Measurements from ENCODE around the gene ADARB1.

ADARB1 gene

GRCh38 chr21:45074818-45075595, 627 bp downstream of the ADARB1 start:
- no peak for DNase-seq (ENCODE audit: low read depth, low spot score)

GRCh38 chr21:45075596-45076244, 1.3 kb downstream of the ADARB1 start:
- no peak for DNase-seq (ENCODE audit: low read depth, low spot score)

DNA sequence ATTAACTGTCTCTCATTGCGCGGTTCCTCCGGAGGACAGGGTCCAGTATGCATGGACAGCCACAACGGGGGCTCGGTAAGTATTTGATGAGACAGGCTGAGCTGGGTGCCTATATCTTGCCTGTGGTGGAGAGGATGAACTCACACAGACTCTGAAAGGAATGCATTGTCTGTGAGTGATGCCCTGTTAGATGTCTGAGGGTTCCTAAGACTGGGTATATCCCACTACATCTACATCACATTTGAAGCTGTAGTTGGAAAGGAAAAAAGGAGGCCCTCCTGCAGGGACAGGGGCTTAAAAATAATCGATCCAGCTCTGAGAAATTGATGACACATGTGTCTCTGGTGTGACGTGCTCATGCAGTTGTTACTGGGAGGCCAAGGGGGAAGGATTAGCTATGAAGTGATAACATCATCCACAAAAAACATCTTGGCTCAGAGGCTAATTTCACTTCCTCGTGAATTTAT, 1.9 kb downstream of the ADARB1 start:
- no peak for DNase-seq (ENCODE audit: low read depth, low spot score)

GRCh38 chr21:45078371-45078770, 4.0 kb downstream of the ADARB1 start:
- no peak for DNase-seq (ENCODE audit: low read depth, low spot score)

- no peak for DNase-seq (ENCODE audit: low read depth, low spot score)
Observed at GRCh38 chr21:45078877-45079281, 4.5 kb downstream of the ADARB1 start.

GRCh38 chr21:45079351-45079750, 5.0 kb downstream of the ADARB1 start:
- DNase-seq (ENCODE audit: low read depth, low spot score): no peak

GRCh38 chr21:45080232-45080631, 5.9 kb downstream of the ADARB1 start:
- no peak for DNase-seq (ENCODE audit: low read depth, low spot score)

DNA sequence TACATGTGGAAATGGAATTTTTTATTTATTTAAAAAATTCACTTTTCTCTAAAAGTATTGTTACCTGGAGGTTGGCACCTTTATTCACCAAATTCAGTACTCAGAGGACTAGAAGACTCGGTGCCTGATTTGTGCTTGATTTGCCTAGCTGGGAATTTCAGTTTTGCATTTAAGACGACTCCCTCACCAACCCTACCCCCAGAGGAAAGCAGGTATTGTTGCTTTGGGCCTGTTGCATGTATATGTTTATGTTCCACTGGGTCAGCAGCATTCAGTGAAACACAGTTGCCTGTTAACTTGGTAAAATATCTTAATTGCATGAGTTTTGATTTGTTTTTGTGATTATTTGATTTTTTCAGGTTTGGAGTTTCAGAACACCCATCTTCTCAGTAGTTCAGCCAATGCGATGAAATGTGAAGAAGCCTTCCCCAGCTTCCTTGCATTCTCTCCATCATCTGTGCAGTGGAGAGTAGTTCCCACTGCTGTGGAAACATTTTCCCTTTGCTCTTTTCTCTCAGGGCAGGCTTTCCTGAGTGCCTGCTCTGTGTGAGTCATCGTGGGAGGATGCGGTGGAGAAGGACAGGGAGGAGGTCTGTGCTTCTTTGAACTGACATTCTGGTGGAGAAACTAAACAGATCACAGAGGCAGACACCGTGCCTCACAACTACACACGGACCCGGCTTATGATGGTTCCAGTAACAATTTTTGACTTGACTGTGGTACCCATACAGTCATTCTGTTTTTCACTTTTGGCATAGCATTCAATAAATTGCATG, 6.4 kb downstream of the ADARB1 start:
- no peak for DNase-seq (ENCODE audit: low read depth, low spot score)

GRCh38 chr21:45081636-45082035, 7.3 kb downstream of the ADARB1 start:
- no peak for DNase-seq (ENCODE audit: low read depth, low spot score)

- no peak for DNase-seq (ENCODE audit: low read depth, low spot score)
Observed at GRCh38 chr21:45082736-45083135, 8.4 kb downstream of the ADARB1 start.

- DNase-seq (ENCODE audit: low read depth, low spot score): no peak
Observed at GRCh38 chr21:45084121-45084520, 9.7 kb downstream of the ADARB1 start.

DNA sequence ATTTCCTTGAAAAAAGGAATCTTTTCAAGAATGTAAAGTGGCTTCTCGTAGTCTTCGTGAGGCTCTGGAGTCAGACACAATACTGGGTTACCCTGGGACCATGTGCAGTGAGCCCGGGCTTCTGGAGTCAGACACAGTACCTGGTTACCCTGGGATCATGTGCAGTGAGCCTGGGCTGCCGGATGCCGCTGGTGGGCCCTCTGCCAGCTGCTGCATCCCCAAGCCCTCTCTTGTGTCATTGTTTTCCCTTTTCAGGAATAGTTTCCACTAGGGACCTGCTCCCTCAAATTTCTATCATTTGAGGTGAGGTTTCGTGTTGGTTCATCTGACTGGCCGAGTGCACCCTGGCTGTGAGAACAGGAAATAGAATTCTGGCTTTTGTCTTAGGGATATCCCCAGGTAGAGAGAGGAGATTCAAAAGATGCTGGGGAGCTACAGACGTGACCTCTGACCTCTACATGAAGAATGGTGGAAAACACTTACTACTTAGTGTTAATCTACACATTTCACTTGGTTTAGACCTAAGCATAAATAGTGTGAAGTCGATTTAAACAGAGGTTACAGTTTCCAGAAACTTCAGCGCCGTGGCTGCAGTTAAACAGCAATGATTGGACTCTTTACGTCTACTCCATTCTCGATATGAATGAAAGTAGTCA, 10.6 kb downstream of the ADARB1 start:
- no peak for DNase-seq (ENCODE audit: low read depth, low spot score)

- no peak for DNase-seq (ENCODE audit: low read depth, low spot score)
Observed at GRCh38 chr21:45085700-45086099, 11.3 kb downstream of the ADARB1 start.

DNA sequence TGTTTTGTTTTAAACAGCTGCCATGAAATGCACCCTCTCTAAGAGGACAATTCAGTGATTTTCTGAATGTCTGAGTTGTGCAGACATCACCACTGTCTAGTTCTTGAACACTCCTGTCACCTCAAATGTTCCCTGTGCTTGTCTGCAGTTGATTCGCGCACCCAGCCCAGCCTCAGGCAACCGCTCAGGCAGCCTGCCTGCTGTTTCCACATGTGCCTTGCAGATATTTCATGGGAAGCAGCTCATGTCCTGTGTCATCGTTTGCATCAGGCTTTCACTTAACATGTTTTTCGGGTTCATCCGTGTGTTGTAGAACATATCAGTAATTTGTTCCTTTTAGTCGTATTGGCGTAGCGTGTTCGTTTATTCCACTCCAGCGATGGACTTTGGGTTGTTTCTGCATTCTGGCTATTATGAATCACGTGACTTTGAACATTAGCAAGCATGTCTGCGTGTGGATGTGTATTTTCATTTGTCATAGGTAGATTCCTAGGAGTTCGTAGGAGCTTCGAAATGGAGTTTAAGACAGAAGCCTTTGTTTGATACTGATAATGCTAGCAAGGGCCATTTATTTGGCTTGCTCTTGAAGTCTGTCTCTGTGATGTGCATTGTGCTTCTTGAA, 12.1 kb downstream of the ADARB1 start:
- DNase-seq (ENCODE audit: low read depth, low spot score): no peak

DNA sequence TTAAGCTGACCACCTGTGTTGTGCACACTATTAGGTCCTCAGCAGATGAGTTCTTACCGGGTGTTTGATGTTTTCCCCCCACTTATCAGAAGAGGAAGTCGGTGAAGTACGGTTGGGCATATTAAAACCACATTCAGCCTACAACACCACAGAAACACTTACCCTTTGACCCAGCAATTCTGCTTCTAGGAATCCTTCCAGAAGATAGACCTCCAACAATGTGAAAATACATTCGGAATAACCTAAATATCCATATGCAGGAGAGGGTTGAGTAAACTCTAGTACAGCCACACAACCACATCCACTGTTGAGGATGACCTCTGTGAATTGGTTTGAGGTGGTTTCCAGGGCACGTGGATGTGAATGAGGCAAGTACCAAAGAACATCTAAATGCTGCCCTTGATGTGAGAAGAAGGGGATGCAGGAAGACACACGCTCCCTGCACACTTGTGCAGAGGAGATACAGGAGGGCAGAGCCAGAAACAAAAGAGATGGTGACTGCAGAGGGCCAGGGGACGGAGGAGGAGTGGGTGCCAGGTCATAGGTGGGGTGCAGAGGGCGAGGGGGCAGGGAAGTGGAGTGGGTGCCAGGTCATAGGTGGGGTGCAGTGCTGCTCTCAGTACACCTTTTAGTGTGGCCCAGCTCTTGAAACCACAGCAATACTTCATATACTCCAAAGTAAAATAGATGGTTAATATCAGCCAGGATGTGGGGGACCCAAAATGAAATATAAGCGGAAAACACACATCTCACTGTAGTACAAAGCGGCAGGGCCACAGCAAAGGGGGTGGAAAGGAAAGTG, 12.8 kb downstream of the ADARB1 start:
- no peak for DNase-seq (ENCODE audit: low read depth, low spot score)

DNA sequence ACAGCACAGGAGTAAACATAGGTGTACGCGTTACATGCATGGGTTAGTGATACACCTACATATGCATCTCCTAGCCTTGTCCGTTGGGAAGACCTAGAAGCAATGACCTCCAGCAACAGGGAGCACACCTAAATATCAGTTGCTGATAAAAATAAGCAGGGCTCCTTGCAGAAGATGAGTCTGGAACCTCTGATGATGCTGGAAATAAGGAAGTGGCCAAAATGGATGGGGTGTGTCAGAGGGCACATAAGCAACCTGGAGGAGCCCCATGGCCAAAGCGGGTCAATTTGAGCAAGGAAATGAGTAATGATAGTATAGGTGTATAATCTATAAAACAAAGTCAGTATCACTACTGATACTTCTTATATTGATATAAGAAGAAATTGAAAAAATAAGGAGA, 13.7 kb downstream of the ADARB1 start:
- DNase-seq (ENCODE audit: low read depth, low spot score): no peak

- DNase-seq (ENCODE audit: low read depth, low spot score): no peak
Observed at GRCh38 chr21:45088729-45089128, 14.3 kb downstream of the ADARB1 start.

GRCh38 chr21:45089964-45090363, 15.6 kb downstream of the ADARB1 start:
- no peak for DNase-seq (ENCODE audit: low read depth, low spot score)

DNA sequence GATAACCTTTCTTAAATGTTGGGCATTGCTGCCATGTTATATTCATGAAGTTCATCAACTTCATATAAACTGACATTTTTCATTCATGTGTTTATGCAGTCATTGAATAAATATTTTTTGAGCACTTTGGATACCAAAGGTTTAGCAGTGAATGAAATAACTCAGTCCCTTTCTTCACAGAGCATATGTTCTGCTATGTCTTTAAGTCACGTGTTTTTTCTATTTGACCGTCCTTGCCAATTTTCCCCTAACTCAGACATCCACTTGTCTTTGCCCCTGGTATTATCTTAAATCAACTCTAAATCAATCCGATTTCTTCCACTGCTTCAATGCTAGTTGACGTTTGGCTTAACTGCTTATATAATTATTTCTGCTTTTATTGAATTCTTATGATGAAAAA, 16.6 kb downstream of the ADARB1 start:
- DNase-seq (ENCODE audit: low read depth, low spot score): no peak

GRCh38 chr21:45091550-45092322, 17.4 kb downstream of the ADARB1 start:
- DNase-seq (ENCODE audit: low read depth, low spot score): no peak

All from brain pericyte (primary cell).